H9 (cell line): ENCODE measurements around the gene WDFY3. TPM values are rescaled to one million over a fixed set of nuclear protein-coding genes. Genes with fewer than 3 reads are reported as not detected.
A peak's percentile ranks its signal among the peaks of the same experiment; 100 is the strongest.

Source experiments
- DNase-seq: peaks from one replicate; pipeline ENCODE4 v3.0.0-alpha.2; 2017
- H2AFZ ChIP-seq: one replicate; pipeline ENCODE4 v1.6.1; 2013; ENCODE audit warnings: mild to moderate bottlenecking, low read length, control low read depth, moderate library complexity
- H2AK5ac ChIP-seq: 2 replicates; pipeline ENCODE4 v1.6.1; 2013; ENCODE audit warnings: low read length, control low read depth, mixed read lengths; ENCODE audit not compliant: insufficient read length
- H2BK120ac ChIP-seq: one replicate; pipeline ENCODE4 v1.6.1; 2013; ENCODE audit warnings: low read depth, mild to moderate bottlenecking, low read length, control low read depth, inconsistent platforms; ENCODE audit not compliant: poor library complexity, severe bottlenecking
- H2BK12ac ChIP-seq: 2 replicates; pipeline ENCODE4 v1.6.1; 2013; ENCODE audit warnings: low read length, control low read depth, mixed read lengths, low read depth; ENCODE audit not compliant: insufficient read length
- H2BK15ac ChIP-seq: 2 replicates; pipeline ENCODE4 v1.6.1; 2013; ENCODE audit warnings: low read depth, low read length, control low read depth
- H2BK20ac ChIP-seq: one replicate; pipeline ENCODE4 v1.6.1; 2013; ENCODE audit warnings: low read depth, mild to moderate bottlenecking, low read length, control low read depth, inconsistent platforms; ENCODE audit not compliant: poor library complexity, severe bottlenecking
- H2BK5ac ChIP-seq: 2 replicates; pipeline ENCODE4 v1.6.1; 2013; ENCODE audit warnings: low read length, control low read depth, mixed read lengths; ENCODE audit not compliant: insufficient read length
- H3K14ac ChIP-seq: 2 replicates; pipeline ENCODE4 v1.6.1; 2013; ENCODE audit warnings: low read length, control low read depth; ENCODE audit not compliant: insufficient read depth
- H3K18ac ChIP-seq: 2 replicates; pipeline ENCODE4 v1.6.1; 2013; ENCODE audit warnings: low read depth, mild to moderate bottlenecking, mixed read lengths, low read length, control low read depth; ENCODE audit not compliant: insufficient read length
- H3K23ac ChIP-seq: 2 replicates; pipeline ENCODE4 v1.6.1; 2013; ENCODE audit warnings: low read length, control low read depth, mixed read lengths, low read depth; ENCODE audit not compliant: insufficient read length
- H3K23me2 ChIP-seq: 2 replicates; pipeline ENCODE4 v1.6.1; 2013; ENCODE audit warnings: low read depth, mild to moderate bottlenecking, mixed read lengths, low read length, control low read depth; ENCODE audit not compliant: insufficient read length, poor library complexity, severe bottlenecking
- H3K27ac ChIP-seq: 2 replicates; pipeline ENCODE4 v1.5.1; 2013; ENCODE audit warnings: low read length, control low read depth, mixed read lengths, low read depth; ENCODE audit not compliant: insufficient read length
- H3K27me3 ChIP-seq: 2 replicates; pipeline ENCODE4 v1.6.1; 2013; ENCODE audit warnings: low read length, control low read depth, inconsistent platforms; ENCODE audit not compliant: insufficient read depth
- H3K4ac ChIP-seq: 2 replicates; pipeline ENCODE4 v1.6.1; 2013; ENCODE audit warnings: low read depth, mild to moderate bottlenecking, control low read depth, inconsistent platforms, low read length, moderate library complexity
- H3K4me1 ChIP-seq: 2 replicates; pipeline ENCODE4 v1.6.1; 2013; ENCODE audit warnings: low read length, control low read depth, inconsistent platforms; ENCODE audit not compliant: insufficient read depth
- H3K4me2 ChIP-seq: 2 replicates; pipeline ENCODE4 v1.6.1; 2013; ENCODE audit warnings: low read length, control low read depth, mixed read lengths; ENCODE audit not compliant: insufficient read length, insufficient read depth
- H3K56ac ChIP-seq: 2 replicates; pipeline ENCODE4 v1.6.1; 2013; ENCODE audit warnings: low read depth, mild to moderate bottlenecking, mixed read lengths, low read length, control low read depth; ENCODE audit not compliant: insufficient read length
- H3K79me1 ChIP-seq: 2 replicates; pipeline ENCODE4 v1.6.1; 2013; ENCODE audit warnings: low read depth, mild to moderate bottlenecking, moderate library complexity, low read length, control low read depth, inconsistent platforms; ENCODE audit not compliant: insufficient read depth, poor library complexity, severe bottlenecking
- H3K79me2 ChIP-seq: 2 replicates; pipeline ENCODE4 v1.6.1; 2013; ENCODE audit warnings: low read length, control low read depth, inconsistent platforms; ENCODE audit not compliant: insufficient read depth
- H3K9ac ChIP-seq: 2 replicates; pipeline ENCODE4 v1.6.1; 2013; ENCODE audit warnings: low read length, control low read depth, mixed read lengths; ENCODE audit not compliant: insufficient read length; ENCODE audit errors: extremely low read depth
- H3K9me3 ChIP-seq: one replicate; pipeline ENCODE4 v1.6.1; 2013; ENCODE audit warnings: low read depth, low read length, inconsistent platforms; ENCODE audit not compliant: control insufficient read depth
- H3T11ph ChIP-seq: one replicate; pipeline ENCODE4 v1.6.1; 2013; ENCODE audit warnings: mild to moderate bottlenecking, low read length, control low read depth, inconsistent platforms
- H4K20me1 ChIP-seq: one replicate; pipeline ENCODE4 v1.6.1; 2013; ENCODE audit not compliant: control insufficient read depth, insufficient read length, insufficient read depth
- H4K5ac ChIP-seq: 2 replicates; pipeline ENCODE4 v1.6.1; 2013; ENCODE audit warnings: low read depth, mild to moderate bottlenecking, mixed read lengths, low read length, control low read depth; ENCODE audit not compliant: insufficient read length
- H4K8ac ChIP-seq: replicated peaks from 2 replicates; pipeline ENCODE4 v1.6.1; 2013; ENCODE audit warnings: low read length, control low read depth, mixed read lengths, low read depth; ENCODE audit not compliant: insufficient read length
- H4K91ac ChIP-seq: 2 replicates; pipeline ENCODE4 v1.6.1; 2013; ENCODE audit warnings: low read depth, mild to moderate bottlenecking, moderate library complexity, mixed read lengths, low read length, control low read depth; ENCODE audit not compliant: insufficient read length
- H3K27ac Mint-ChIP-seq, 3 experiments: 2 replicates in 2 of 3; 3 replicates in 1 of 3; pipeline ENCODE4 v1.8.0; 2020 to 2021; ENCODE audit warnings: mixed read lengths in 3 of 3, mild to moderate bottlenecking in 1 of 3, moderate library complexity in 1 of 3
- H3K27me3 Mint-ChIP-seq: 2 replicates; pipeline ENCODE4 v1.8.0; 2021; ENCODE audit warnings: low read depth, mild to moderate bottlenecking, moderate library complexity, mixed read lengths
- H3K36me3 Mint-ChIP-seq, 3 experiments: 2 replicates in 2 of 3; 3 replicates in 1 of 3; pipeline ENCODE4 v1.8.0; 2020 to 2021; ENCODE audit warnings: low read depth in 3 of 3, mixed read lengths in 3 of 3; ENCODE audit not compliant: insufficient read depth in 1 of 3
- H3K4me1 Mint-ChIP-seq, 2 experiments: 2 replicates each; pipeline ENCODE4 v1.8.0; 2020; ENCODE audit warnings: mixed read lengths in 2 of 2
- H3K4me3 Mint-ChIP-seq, 2 experiments: 2 replicates in 1 of 2; 3 replicates in 1 of 2; pipeline ENCODE4 v1.8.0; 2020 to 2021; ENCODE audit warnings: mild to moderate bottlenecking in 2 of 2, mixed read lengths in 2 of 2, moderate library complexity in 1 of 2
- H3K9me3 Mint-ChIP-seq, 2 experiments: 2 replicates in 1 of 2; 3 replicates in 1 of 2; pipeline ENCODE4 v1.8.0; 2020; ENCODE audit warnings: mild to moderate bottlenecking in 2 of 2, mixed read lengths in 2 of 2, moderate library complexity in 1 of 2
- CTCF ChIP-seq: fragments of 200-600 bp; sonication (generic); conservative IDR thresholded peaks from 3 replicates; pipeline ENCODE4 v1.8.0; 2021; ENCODE audit warnings: antibody characterized with exemption, mild to moderate bottlenecking
- WGBS: extraction: QIAGEN DNeasy Blood & Tissue Kit; methylation state at CpG from one replicate; pipeline ENCODE4 v1.1.7; 2013; ENCODE audit warnings: missing lambda C conversion rate, low lambda C conversion rate, mixed read lengths; ENCODE audit not compliant: insufficient read length; ENCODE audit errors: extremely low coverage; 5-methylcytosine and 5-hydroxymethylcytosine counted together
- total RNA-seq: library from RNA; stranded (reverse); gene quantifications from 2 replicates; pipeline ENCODE4 v1.2.1, GENCODE V29; 2021

WDFY3 gene
- total RNA-seq, 1 experiment from 2014 or later = 54.6 TPM

GRCh38 chr4:84862064-84862463 lies 104.4 kb downstream of the WDFY3 start:
- Histone ChIP-seq H4K5ac (no peak overlapping the region), H3K23me2 (no peaks in the 10 kb centered on the region), H3K23ac (no peak overlapping the region), H2BK20ac (no peak overlapping the region), H3K79me2 (peaks cover 12% of the 10 kb centered on the region; the same call in 1 of the 2 replicates), H4K20me1 (peaks cover 3% of the 10 kb centered on the region), H3K9ac (no peak overlapping the region), H4K8ac (no peak overlapping the region), H4K91ac (no peak overlapping the region), H2BK5ac (no peak overlapping the region), H2AFZ (no peak overlapping the region), H2BK15ac (no peak overlapping the region), H3K27ac (no peak overlapping the region), H2BK120ac (no peak overlapping the region), H3K14ac (no peak overlapping the region), H3K9me3 (no peaks in the 10 kb centered on the region), H2BK12ac (no peak overlapping the region), H3K4ac (no peak overlapping the region), H3K79me1 (no peaks in the 10 kb centered on the region), H3K4me2 (no peak overlapping the region), H3K18ac (no peak overlapping the region), H2AK5ac (no peak overlapping the region), H3K4me1 (peaks cover 4% of the 10 kb centered on the region; the same call in 1 of the 2 replicates), H3K56ac (no peak overlapping the region), H3T11ph (no peak overlapping the region), H3K27me3 (no peaks in the 10 kb centered on the region)
- Mint-ChIP-seq H3K27ac (peak overlapping the region in 2 of 3 experiments; percentile 26 to 48; a peak in 2 of 7 replicates), H3K27me3 (no peaks in the 10 kb centered on the region), H3K9me3 (no peaks in the 10 kb centered on the region), H3K4me1 (peaks cover 21 to 26% of the 10 kb centered on the region in 2 experiments), H3K4me3 (no peak overlapping the region), H3K36me3 (peaks cover 3 to 16% (median 13%) of the 10 kb centered on the region in 3 experiments; a peak in 6 of 7 replicates)
- no peak for DNase-seq
- TF ChIP-seq CTCF = no peak
- WGBS = no CpG with 5 or more reads among the region's 2 CpGs
